ENCODE measurements around the gene FBRS.

- TF ChIP-seq, protein P1, sequence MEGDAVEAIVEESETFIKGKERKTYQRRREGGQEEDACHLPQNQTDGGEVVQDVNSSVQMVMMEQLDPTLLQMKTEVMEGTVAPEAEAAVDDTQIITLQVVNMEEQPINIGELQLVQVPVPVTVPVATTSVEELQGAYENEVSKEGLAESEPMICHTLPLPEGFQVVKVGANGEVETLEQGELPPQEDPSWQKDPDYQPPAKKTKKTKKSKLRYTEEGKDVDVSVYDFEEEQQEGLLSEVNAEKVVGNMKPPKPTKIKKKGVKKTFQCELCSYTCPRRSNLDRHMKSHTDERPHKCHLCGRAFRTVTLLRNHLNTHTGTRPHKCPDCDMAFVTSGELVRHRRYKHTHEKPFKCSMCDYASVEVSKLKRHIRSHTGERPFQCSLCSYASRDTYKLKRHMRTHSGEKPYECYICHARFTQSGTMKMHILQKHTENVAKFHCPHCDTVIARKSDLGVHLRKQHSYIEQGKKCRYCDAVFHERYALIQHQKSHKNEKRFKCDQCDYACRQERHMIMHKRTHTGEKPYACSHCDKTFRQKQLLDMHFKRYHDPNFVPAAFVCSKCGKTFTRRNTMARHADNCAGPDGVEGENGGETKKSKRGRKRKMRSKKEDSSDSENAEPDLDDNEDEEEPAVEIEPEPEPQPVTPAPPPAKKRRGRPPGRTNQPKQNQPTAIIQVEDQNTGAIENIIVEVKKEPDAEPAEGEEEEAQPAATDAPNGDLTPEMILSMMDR (IDR thresholded peaks at IDR 0.05; ENCODE audit: extremely low read depth in 1 of 2, insufficient read depth in 1 of 2, low read depth in 1 of 2, low read length in 2 of 2), result no peak
- no peak for TF ChIP-seq EZH2 (IDR thresholded peaks at IDR 0.05; ENCODE audit: borderline replicate concordance, low read depth, low read length, severe bottlenecking)
These were observed 4.8 kb downstream of the FBRS start for GRCh38 chr16:30663038-30663437.

Measured in endothelial cell of umbilical vein (primary cell).